G401.6 (cell line): ENCODE results near the gene HOXA5.
A peak's percentile ranks its signal among the peaks of the same experiment; 100 is the strongest.

Source experiments
- FAIRE-seq: peaks from 2 replicates; lab custom pipeline; 2012; peaks lifted over from hg19 to GRCh38; lab: Jason Lieb, UNC

The HOXA5 gene

DNA sequence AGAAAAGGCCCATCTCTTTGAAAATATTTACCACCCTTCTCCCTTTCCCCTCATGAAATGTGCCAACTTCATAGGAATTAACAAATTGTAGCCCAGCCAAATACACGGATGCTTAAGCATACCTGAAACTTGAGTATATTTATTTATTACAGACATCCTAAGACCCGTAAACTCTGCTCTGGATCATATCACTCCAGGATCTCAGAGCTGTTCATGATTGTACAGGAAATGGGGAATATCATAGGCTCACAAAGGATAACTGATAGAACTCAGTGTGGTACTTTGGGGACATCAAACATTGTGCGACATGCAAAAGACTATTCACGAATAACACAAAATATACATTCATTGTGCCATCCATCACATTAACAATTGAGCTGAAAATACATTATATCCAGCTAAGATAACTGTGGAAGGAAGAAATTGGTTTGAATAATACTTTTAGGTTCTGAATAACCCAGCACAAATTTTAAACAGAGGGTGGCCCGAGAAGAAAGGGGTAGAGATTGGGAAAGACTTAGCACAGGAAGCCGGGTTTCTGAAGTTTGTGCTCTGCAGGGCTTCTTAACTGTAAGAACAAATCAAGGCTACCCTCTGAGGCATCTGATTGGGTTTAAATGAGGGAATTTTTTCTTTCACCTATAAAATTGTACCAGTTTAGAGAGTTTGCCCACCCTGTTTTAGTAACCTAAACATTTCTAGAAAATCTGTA lies 50.1 kb downstream of the HOXA5 start:
- FAIRE-seq = peak; percentile 15

DNA sequence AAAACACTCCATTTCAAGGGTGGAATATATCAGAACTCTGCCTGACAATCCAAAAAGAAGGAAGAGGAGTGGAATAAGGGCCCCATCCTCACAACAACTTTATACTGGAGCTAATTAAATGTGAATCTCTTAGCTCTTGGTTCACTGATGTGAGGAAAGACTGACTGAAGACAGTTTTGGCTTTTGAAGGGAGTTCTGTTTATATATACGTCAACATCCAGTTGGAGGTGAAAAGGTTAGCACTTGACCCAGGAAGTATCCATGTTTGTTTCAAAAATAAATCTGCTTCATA lies 50.7 kb downstream of the HOXA5 start:
- FAIRE-seq = no peak

DNA sequence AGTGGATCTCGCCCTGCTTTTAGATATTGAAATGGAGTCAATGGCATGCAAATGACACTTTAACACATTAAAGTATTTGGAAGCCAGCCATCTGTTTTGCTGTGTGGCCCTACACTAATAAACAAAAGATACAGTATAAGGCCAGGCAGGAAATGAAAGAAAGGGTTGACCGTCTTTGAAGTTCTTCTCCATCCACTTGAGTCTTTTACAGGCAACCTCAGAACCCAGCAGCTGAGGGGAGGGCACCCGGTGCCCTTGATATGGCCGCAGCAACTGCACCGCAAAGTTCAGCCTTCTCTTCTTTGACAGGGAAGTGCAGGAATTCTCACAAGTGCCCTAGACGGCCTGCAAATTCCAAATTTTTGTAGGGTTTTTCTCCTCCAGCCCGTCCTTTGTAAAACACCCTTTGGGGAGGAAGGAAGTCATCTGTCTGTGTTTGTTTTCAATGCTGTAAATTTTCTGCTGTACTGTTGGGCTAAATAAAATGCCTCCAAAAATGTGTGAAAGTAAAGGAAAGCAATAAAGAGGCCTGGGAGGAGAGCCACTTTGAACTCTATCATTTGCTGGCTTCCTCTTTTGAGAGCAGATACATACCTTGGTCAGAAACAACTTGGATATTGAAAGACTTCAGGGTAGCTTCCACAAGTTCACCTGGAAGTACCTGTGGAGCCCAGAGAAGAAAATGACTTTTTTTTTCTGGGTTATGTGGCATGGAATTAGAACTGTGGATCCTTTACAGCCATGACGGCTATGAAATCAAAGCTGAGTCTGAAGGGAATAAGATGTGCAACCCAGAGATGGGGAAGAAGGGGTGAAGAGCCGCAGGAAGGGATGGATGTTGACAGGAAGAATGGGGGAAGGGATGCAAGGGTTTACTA lies 51.3 kb downstream of the HOXA5 start:
- no peak for FAIRE-seq

DNA sequence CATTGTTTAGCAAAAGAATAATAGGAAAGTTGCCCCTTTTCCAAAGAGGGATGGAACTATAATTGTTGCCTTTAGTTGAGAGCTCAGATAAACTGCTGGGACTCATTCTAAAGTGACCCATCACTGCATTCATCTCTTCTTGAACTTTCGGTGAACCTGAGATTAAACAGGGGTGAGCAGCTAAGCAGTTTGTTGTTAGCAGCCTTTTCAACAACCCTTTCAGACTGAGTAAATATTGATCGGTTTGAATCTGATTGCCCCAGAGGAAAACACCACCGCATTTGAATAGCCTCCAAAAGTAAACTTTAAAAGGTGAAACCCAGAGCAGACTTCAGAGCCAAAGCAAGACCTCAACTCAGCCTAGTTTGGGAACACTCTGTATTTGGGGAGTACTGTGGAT lies 52.4 kb downstream of the HOXA5 start:
- peak; percentile 34 for FAIRE-seq
